K562 (cell line): ENCODE measurements around the gene SPATS2L. TPM values are rescaled to one million over a fixed set of nuclear protein-coding genes. Genes with fewer than 3 reads are reported as not detected.

Experiments used
- ATAC-seq: fragments of 200-7000 bp; cut with Tn5 transposase; 3 replicates; pipeline ENCODE4 v1.9.1; 2020; ENCODE audit warnings: moderate library complexity
- BruUV-seq: library from RNA; stranded (reverse); fragments of 400-500 nt; replicated peaks from 2 replicates; lab custom pipeline; 2021; lab: Mats Ljungman, UMichigan
- CTCF ChIA-PET: fragments of 300-600 bp; formaldehyde crosslinking; extraction: SDS; loops from one replicate; lab custom pipeline; 2021; ENCODE audit warnings: low intra/inter-chr PET ratio; lab: Yijun Ruan, JAX
- POLR2A ChIA-PET: fragments of 300-600, 350-650 bp; sonication (Branson Sonifier 250); formaldehyde crosslinking; extraction: SDS; loops from one replicate; lab custom pipeline; 2021; ENCODE audit warnings: antibody characterized with exemption, inconsistent platforms; lab: Yijun Ruan, JAX
- DNase-seq, 4 experiments: peaks; one replicate each; pipeline versions ENCODE4 v3.0.0 to v3.0.0-alpha.2; 2011 to 2018; ENCODE audit warnings: low spot score in 3 of 4, mixed read lengths in 3 of 4; ENCODE audit errors: extremely low read depth in 1 of 4
- FAIRE-seq: peaks from 2 replicates; lab custom pipeline; 2011; peaks lifted over from hg19 to GRCh38; lab: Jason Lieb, UNC
- H2AFZ ChIP-seq: 2 replicates; pipeline ENCODE4 v1.6.0; 2011; ENCODE audit warnings: low read depth, low read length, control low read depth, inconsistent platforms
- H3K27ac ChIP-seq: fragments of 200-600 bp; 3 replicates; pipeline ENCODE4 v1.8.0; 2011; ENCODE audit warnings: low read depth, mild to moderate bottlenecking, control low read depth, inconsistent platforms, low read length, moderate library complexity, mixed read lengths; ENCODE audit errors: extremely low read depth
- H3K27me3 ChIP-seq, 2 experiments: fragments of 300-600 bp in 1 of 2; 2 replicates in 1 of 2; 3 replicates in 1 of 2; pipeline versions ENCODE4 v1.6.0 to v1.8.0; 2011; ENCODE audit warnings: inconsistent platforms in 2 of 2, low read length in 2 of 2, mild to moderate bottlenecking in 1 of 2, mixed read lengths in 1 of 2, moderate library complexity in 1 of 2; ENCODE audit not compliant: control insufficient read depth in 2 of 2, insufficient read depth in 2 of 2
- H3K36me3 ChIP-seq: fragments of 300-600 bp; 3 replicates; pipeline ENCODE4 v1.8.0; 2011; ENCODE audit warnings: mild to moderate bottlenecking, low read length, inconsistent platforms; ENCODE audit not compliant: control insufficient read depth, insufficient read depth
- H3K4me1 ChIP-seq, 2 experiments: fragments of 200-600 bp in 1 of 2; replicated peaks in 1 of 2; 2 replicates in 1 of 2; 3 replicates in 1 of 2; pipeline versions ENCODE4 v1.5.1 to v1.8.0; 2011; ENCODE audit warnings: inconsistent platforms in 2 of 2, low read length in 2 of 2, mild to moderate bottlenecking in 1 of 2, mixed read lengths in 1 of 2, moderate library complexity in 1 of 2; ENCODE audit not compliant: control insufficient read depth in 2 of 2, insufficient read depth in 2 of 2
- H3K4me2 ChIP-seq: 2 replicates; pipeline ENCODE4 v1.6.1; 2011; ENCODE audit warnings: low read length, control low read depth, inconsistent platforms, mixed read lengths; ENCODE audit not compliant: insufficient read depth
- H3K4me3 ChIP-seq: fragments of 200-600 bp; sonication (generic), shearing (Covaris generic); 2 replicates; pipeline ENCODE4 v1.5.1; 2016; ENCODE audit warnings: control low read depth, inconsistent platforms
- H3K79me2 ChIP-seq: fragments of 200-600 bp; 3 replicates; pipeline ENCODE4 v1.8.0; 2011; ENCODE audit warnings: low read length, inconsistent platforms; ENCODE audit not compliant: control insufficient read depth, insufficient read depth
- H3K9ac ChIP-seq, 2 experiments: 2 replicates each; pipeline versions ENCODE4 v1.6.0 to v1.6.1; 2011; ENCODE audit warnings: low read depth in 2 of 2, low read length in 2 of 2, control low read depth in 1 of 2, inconsistent platforms in 1 of 2, mild to moderate bottlenecking in 1 of 2, mixed read lengths in 1 of 2; ENCODE audit not compliant: insufficient read depth in 1 of 2
- H3K9me1 ChIP-seq: one replicate; pipeline ENCODE4 v1.6.0; 2011; ENCODE audit warnings: inconsistent platforms, mild to moderate bottlenecking, low read length, moderate library complexity; ENCODE audit not compliant: control insufficient read depth, insufficient read depth
- H3K9me3 ChIP-seq: replicated peaks from 2 replicates; pipeline ENCODE4 v1.5.1; 2011; ENCODE audit warnings: low read depth, low read length, inconsistent platforms; ENCODE audit not compliant: control insufficient read depth, insufficient read depth
- H4K20me1 ChIP-seq: replicated peaks from 2 replicates; pipeline ENCODE4 v1.6.1; 2011; ENCODE audit warnings: low read length, inconsistent platforms, mixed read lengths; ENCODE audit not compliant: control insufficient read depth, insufficient read depth
- DLX4 ChIP-seq: fragments of 250-450 bp; sonication (Bioruptor Pico); IDR thresholded peaks from 2 replicates; pipeline ENCODE4 v1.6.1; 2021; ENCODE audit warnings: mild to moderate bottlenecking
- EGR1 ChIP-seq: fragments of 450-650 bp; conservative IDR thresholded peaks from 2 replicates; pipeline ENCODE4 v1.6.1; 2017; ENCODE audit warnings: mild to moderate bottlenecking
- FOS ChIP-seq: IDR thresholded peaks from 3 replicates; pipeline ENCODE4 v1.6.1; 2011; ENCODE audit not compliant: insufficient read length; ENCODE audit errors: extremely low read depth
- FOXP1 ChIP-seq: sonication (generic); formaldehyde crosslinking; IDR thresholded peaks from 2 replicates; pipeline ENCODE4 v1.8.0; 2022; ENCODE audit warnings: mild to moderate bottlenecking, missing genetic modification reagents
- KDM5B ChIP-seq: fragments of 200-600 bp; sonication (generic); IDR thresholded peaks from 2 replicates; pipeline ENCODE4 v1.6.1; 2012; ENCODE audit warnings: low read depth, mild to moderate bottlenecking, moderate library complexity, low read length, control low read depth, inconsistent platforms; ENCODE audit not compliant: insufficient replicate concordance
- PREB ChIP-seq: sonication (generic); formaldehyde crosslinking; IDR thresholded peaks from 2 replicates; pipeline ENCODE4 v1.8.1; 2023; ENCODE audit warnings: mild to moderate bottlenecking, missing genetic modification reagents
- SMAD1 ChIP-seq: fragments of 150-350 bp; IDR thresholded peaks from 2 replicates; pipeline ENCODE4 v1.6.1; 2014; ENCODE audit warnings: low read length, low read depth; ENCODE audit not compliant: partially characterized antibody
- SRSF3 ChIP-seq: fragments of 200-400 bp; formaldehyde crosslinking; IDR thresholded peaks from 2 replicates; pipeline ENCODE4 v1.6.1; 2016; ENCODE audit warnings: mild to moderate bottlenecking, low read length, moderate library complexity; ENCODE audit not compliant: insufficient read depth
- WHSC1 ChIP-seq: IDR thresholded peaks from one replicate; pipeline ENCODE4 v1.6.1; 2012; ENCODE audit warnings: low read length, control low read depth, inconsistent platforms
- ZNF23 ChIP-seq: fragments of 250-450 bp; sonication (Bioruptor Pico); IDR thresholded peaks from 2 replicates; pipeline ENCODE4 v1.4.0; 2020; ENCODE audit warnings: mild to moderate bottlenecking
- ZNF277 ChIP-seq: fragments of 250-450 bp; sonication (Bioruptor Pico); IDR thresholded peaks from 2 replicates; pipeline ENCODE4 v1.8.0; 2022; ENCODE audit warnings: inconsistent platforms, mild to moderate bottlenecking, moderate library complexity, borderline replicate concordance
- WGBS: fragments of 100-300 bp; shearing (Covaris generic); methylation state at CpG from one replicate; pipeline ENCODE4 v1.1.6; 2016; ENCODE audit warnings: low coverage, mixed read lengths; ENCODE audit not compliant: insufficient coverage; ENCODE audit errors: missing lambda C conversion rate; 5-methylcytosine and 5-hydroxymethylcytosine counted together
- in situ Hi-C: fragments of 300-500 bp; cut with MboI; formaldehyde crosslinking; loops from 4 replicates; pipeline ENCODE4 v1.15.0; 2018; ENCODE audit warnings: inconsistent platforms, mixed read lengths
- intact Hi-C: fragments of 100-400 bp; cut with micrococcal nuclease; formaldehyde crosslinking; loops from 2 replicates; pipeline ENCODE4 v1.14.2; 2022
- polyA plus RNA-seq, 8 experiments: library from polyadenylated mRNA; depleted of rRNA in 4 of 8; stranded (reverse) in 5 of 8; unstranded in 3 of 8; fragments of >200 nt; fragmentation: Nextera tagmentation in 2 of 8; fragmentation: Illumina TruSeq in 1 of 8; extraction: Ambion mirVana in 2 of 8; extraction: Trizol in 1 of 8; gene quantifications; 2 replicates each; pipeline versions ENCODE4 v1.2.1 to v1.2.3, GENCODE V29; 2011 to 2014; ENCODE audit warnings: inconsistent platforms in 1 of 8, missing spikeins in 1 of 8
- total RNA-seq, 7 experiments: library from RNA; depleted of rRNA in 6 of 7; stranded (reverse); fragments of >200 nt in 6 of 7; fragmentation: Illumina TruSeq in 2 of 7; extraction: Trizol in 2 of 7; gene quantifications; 2 replicates each; pipeline versions ENCODE4 v1.2.1 to v1.2.3, GENCODE V29; 2011 to 2021; ENCODE audit warnings: low replicate concordance in 1 of 7
- TF ChIP-seq, protein P1 (sequence below): fragments of 250-450 bp; sonication (Bioruptor Pico); IDR thresholded peaks from 2 replicates; pipeline ENCODE4 v1.5.0; 2020; ENCODE audit warnings: mild to moderate bottlenecking
- TF ChIP-seq, protein P2 (sequence below): sonication (generic); formaldehyde crosslinking; IDR thresholded peaks from 2 replicates; pipeline ENCODE4 v1.9.0; 2022; ENCODE audit warnings: mild to moderate bottlenecking, missing genetic modification reagents

Gene SPATS2L
- total and polyA plus RNA-seq, 9 of the 15 experiments (the other 6 are each of a cell fraction or from before 2014, with no cell fraction given) = 11.3 to 41.5 (median 24.9) TPM

GRCh38 chr2:200397785-200398184 is 91.3 kb downstream of the SPATS2L start:
- H3K4me1 ChIP-seq = 0 out of 5 replicates have a peak, but pooled peaks cover 0 to 3% of the 10 kb centered on the region in 2 experiments
- intact Hi-C loops = no loop called here
- H4K20me1 ChIP-seq = no peaks in the 10 kb centered on the region
- no peaks in the 10 kb centered on the region for H3K9me3 ChIP-seq
- H3K27ac ChIP-seq = no peak overlapping the region
- H3K27me3 ChIP-seq = no peaks in the 10 kb centered on the region
- DNase-seq (no peak), ATAC-seq (no peak), FAIRE-seq (no peak)
- no peaks in the 10 kb centered on the region for H3K9me1 ChIP-seq
- no peak overlapping the region for H3K9ac ChIP-seq
- in situ Hi-C loops = no loop called here
- no peak overlapping the region for H3K4me2 ChIP-seq
- ChIA-PET CTCF (no interaction called here), POLR2A (no interaction called here)
- no TSS peak for BruUV-seq
- H3K79me2 ChIP-seq = no peaks in the 10 kb centered on the region
- H3K36me3 ChIP-seq = no peaks in the 10 kb centered on the region
- H2AFZ ChIP-seq = no peak overlapping the region
- WGBS = 24% methylated on average over 3 of the region's 4 CpGs
- TF ChIP-seq SMAD1 (no peak), PREB (CRISPR knock-in tag) (no peak), DLX4 (CRISPR knock-in tag) (no peak), SRSF3 (no peak), FOS (no peak), KDM5B (no peak), WHSC1 (no peak), FOXP1 (CRISPR knock-in tag) (no peak), EGR1 (no peak), ZNF277 (no peak), ZNF23 (CRISPR knock-in tag) (no peak)
- TF ChIP-seq, protein P1, sequence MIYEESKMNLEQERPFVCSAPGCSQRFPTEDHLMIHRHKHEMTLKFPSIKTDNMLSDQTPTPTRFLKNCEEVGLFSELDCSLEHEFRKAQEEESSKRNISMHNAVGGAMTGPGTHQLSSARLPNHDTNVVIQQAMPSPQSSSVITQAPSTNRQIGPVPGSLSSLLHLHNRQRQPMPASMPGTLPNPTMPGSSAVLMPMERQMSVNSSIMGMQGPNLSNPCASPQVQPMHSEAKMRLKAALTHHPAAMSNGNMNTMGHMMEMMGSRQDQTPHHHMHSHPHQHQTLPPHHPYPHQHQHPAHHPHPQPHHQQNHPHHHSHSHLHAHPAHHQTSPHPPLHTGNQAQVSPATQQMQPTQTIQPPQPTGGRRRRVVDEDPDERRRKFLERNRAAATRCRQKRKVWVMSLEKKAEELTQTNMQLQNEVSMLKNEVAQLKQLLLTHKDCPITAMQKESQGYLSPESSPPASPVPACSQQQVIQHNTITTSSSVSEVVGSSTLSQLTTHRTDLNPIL (CRISPR knock-in tag) = no peak
- TF ChIP-seq, protein P2, sequence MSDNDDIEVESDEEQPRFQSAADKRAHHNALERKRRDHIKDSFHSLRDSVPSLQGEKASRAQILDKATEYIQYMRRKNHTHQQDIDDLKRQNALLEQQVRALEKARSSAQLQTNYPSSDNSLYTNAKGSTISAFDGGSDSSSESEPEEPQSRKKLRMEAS (CRISPR knock-in tag) = no peak
- no peak overlapping the region for H3K4me3 ChIP-seq
